Measurements from ENCODE around the gene MEGF10.

Gene MEGF10

DNA sequence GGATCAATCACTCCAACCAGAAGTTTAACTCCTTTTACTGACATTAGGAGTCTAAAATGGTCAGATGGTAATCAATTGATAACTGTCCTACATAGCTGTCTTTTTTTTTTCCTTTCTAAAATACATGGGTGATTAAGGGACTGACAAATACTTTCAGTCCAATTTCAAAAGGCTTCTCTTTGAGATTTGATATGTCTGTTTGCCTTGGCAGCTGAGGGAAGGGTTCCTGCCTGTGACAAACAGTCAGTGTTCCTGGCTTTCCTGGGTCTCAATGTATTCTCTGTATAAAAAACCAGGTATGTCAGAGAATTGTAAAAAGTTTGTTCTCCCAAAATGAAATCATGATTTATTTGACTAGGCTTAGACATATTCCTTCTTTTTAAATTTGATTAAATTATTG, 84.5 kb downstream of the MEGF10 start:
- DNase-seq, result no peak

DNA sequence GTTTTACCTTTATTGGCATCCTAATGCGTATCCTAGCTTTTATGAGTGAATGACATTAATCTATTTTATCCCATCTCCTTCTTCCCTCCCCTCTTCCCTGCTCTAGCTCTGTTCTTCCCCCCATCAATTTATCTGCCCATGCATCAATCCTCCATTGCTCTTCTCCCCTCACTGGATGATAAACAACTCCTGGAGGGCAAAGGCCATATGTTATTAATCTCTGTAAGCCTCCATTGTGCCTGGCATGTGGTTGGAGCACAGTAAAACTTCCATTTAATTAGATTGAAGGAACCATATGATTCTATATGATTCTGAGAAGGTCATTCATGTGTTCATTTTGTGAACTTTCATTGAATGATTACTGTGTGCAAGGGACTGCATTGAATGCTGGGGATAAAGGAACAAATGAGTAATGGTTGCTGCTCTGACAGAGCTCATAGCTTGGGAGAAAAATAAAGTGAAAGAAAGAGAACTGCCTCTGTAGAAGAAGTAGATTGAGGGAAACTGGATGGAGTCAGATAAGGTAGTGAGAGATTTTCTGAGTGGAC, 85.0 kb downstream of the MEGF10 start:
- DNase-seq, result no peak

DNA sequence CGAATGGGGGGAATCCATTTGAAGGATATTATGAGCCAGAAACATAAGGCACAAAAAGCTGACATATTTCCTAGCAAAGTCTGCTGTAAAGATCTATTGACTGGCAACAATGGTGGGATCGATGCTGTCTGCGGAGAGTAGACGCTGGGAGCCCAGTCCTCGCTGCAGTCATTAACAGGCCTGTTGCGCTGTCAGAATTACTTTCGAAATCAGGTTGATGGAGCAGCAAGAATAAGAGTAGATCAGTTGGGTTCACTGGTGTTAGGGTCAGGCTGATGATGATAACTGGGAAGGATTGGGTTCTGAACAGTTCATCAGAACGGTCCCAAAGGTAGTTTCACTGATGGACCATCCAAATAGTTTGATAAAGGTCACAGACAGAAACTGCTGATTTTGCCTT, 87.1 kb downstream of the MEGF10 start:
- no peak for DNase-seq

DNA sequence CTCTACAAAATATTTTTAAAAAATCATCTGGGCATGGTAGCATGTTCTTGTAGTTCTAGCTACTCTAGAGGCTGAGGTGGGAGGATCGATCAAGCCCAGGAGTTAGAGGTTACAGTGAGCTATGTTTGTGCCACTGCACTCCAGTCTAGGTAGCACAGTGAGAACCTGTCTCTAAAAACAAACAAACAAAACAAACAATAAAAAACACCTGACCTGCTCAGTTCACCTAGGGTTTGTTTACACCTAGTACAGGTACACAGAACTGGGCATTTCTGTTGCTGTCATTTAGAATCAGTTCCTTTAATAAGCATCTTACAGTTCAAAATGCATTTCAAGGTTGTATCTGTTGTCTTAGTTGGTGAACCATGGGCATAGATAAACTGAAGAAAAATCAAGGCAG, 95.3 kb downstream of the MEGF10 start:
- no peak for DNase-seq

DNA sequence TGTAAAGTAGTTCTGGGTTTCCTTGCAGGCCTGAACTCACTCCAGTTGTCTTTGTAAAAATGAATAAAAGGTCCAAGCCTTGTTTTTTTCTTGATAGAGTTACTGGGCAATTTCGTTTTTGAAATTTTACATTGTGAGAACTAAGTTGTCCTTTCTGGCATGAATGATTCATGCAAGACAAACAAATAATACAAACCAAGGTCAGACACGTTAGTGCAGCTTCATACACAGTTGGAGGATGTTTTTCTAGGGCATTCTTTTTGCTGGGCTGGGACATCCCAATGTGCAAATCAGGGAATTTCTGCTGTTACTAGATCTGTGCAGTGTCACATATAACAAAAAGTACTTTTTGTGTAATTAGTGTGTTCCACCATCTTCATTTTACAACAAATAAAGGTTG, 96.0 kb downstream of the MEGF10 start:
- no peak for DNase-seq

DNA sequence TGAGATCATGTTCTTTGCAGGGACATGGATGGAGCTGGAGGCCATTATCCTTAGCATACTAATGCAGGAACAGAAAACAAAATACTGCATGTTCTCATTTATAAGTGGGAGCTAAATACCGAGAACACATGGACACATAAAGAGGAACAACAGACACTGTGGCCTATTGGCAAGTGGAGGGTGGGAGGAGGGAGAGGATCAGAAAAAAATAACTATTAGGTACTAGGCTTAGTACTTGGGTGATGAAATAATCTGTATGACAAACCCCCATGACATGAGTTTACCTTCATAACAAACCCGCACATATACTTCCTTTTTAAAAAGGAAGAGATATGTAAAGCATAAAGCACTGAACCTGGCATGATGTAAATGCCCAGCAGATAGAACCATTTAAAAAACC, 99.0 kb downstream of the MEGF10 start:
- DNase-seq, result no peak

DNA sequence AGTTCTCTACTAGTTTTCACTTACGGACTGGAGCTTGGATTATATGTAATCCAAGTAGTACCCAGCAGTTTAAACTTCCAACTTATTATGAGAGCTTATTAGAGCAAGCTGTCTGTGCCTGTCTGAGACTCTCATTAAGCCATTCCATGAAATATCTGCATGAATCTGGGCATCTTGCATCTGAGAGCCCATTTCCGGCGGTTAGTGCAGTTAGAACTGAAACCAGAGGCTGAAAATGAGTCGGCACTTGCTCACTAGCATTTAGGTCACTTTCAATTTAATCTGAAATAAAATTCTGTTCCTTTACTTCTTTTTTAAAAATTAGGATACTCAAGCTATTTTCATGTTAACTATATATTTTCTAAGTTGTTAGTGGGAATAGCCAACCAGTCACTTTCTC, 102.2 kb downstream of the MEGF10 start:
- no peak for DNase-seq

DNA sequence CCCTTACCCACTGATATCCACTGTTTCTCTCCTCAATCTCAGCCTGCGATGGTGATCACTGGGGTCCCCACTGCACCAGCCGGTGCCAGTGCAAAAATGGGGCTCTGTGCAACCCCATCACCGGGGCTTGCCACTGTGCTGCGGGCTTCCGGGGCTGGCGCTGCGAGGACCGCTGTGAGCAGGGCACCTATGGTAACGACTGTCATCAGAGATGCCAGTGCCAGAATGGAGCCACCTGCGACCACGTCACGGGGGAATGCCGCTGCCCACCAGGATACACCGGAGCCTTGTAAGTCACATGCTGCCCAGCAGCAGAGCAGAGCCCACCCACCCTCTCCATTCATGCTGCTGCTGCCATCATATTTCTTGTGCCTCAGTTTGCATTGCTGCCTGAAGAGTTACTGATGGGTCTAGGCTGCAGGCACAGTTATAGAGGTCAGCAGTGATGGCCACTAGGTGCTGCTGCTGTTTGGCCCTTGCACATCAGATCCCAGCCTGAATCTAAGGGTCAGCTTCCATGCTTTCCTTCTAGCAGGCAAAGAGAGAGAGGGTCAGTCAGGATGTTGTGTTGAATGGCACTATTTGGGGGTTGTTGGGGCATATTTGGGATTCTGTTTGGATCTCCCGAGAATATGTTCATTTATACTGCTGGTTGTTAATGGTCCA, 106.0 kb downstream of the MEGF10 start:
- DNase-seq, result no peak

DNA sequence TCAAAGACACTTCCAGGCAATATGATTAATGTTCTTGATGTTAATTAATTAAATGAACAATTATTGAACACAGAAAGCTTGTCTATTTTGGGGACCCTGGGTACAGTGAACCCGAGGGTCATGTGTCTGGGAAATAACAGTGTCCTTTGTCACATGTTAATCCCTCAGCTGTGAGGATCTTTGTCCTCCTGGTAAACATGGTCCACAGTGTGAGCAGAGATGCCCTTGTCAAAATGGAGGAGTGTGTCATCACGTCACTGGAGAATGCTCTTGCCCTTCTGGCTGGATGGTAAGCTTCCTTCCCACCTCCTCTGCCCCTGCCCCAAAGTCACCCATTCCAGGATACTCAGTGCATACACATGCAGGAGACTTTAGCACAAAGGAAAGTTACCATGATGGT, 107.9 kb downstream of the MEGF10 start:
- DNase-seq, result no peak

DNA sequence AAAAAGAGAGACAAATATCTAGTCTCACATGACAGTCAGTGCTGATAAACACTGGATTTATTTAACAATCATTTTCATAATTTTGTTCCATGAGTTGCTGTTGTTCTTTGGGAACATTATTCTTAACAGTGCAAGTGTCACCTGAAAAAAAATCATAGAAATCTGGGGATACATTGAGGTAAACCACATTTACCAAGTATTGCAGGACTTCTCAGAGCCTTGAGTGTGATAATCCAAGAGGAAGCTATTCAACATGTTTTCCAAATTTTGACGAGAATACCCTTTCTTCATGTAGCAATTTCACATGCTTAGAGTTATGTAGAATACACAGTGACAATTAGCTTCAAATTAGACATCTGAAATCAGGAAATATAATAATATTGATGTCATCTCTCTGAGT, 108.5 kb downstream of the MEGF10 start:
- no peak for DNase-seq

DNA sequence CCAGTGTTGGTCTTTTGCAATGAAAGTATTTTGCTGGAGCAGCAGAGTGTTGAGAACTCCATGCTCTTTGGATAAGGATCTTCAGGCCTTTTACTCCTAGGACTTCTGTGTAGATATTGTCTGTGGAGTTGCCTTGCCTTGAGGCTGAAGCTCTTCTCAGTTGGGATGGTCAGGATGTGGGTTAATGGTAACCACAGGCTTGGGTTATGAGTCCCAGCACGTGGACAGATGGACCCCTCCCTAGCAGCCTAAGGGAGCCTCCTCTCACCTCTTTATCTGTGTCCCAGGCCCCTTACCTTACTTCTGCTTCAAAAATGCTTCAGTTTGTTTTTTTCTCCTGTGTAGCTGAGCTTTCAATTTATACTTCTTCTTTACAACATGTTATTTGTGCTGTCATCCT, 109.9 kb downstream of the MEGF10 start:
- DNase-seq, result peak; percentile 36

DNA sequence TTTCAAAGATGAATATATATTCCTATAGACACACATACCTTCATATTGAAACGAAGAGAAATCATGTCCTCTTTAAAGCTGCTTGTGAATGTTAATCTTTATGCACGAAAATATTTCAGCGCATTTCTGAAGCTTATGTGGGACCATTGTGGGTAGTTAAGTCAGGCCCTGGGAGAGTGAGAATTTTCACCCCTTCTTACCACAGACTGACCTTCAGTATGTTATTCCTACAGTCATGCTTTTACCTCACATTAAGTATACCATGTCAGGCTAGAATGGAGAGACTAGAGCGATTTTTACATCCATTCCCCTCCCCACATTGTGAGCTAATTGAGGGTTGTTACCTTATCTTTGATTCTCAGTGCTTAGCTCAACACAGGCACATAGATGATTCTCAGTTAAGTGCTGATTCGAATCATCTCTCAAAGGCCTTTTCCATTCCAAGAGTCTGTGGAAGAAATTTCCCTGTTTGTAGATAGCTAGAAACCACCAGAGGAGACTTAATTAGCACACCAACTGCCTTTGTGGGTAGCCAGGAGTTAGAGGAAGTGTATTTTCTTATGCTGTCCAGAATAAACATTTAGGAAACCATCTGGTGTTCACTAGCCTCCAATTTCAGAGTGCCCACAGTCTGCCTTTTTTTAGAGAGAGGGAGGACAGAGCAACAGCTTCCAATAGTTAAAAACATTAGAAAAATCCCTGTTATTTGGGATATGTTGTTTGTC, 110.5 kb downstream of the MEGF10 start:
- peak; percentile 18 for DNase-seq

DNA sequence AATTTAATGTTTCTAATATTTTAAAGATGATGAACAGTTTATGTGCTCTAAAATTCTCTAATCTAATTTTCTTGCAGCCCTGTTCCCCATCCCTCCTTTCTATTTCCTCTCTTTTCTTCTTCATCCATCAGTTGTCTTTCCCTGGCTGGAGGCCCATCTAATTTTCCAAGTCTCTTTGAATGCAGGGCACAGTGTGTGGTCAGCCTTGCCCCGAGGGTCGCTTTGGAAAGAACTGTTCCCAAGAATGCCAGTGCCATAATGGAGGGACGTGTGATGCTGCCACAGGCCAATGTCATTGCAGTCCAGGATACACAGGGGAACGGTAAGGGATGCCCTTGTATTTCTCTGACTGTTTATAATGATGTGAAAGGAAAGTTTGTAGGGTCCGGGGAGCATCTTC, 111.8 kb downstream of the MEGF10 start:
- DNase-seq, result no peak

DNA sequence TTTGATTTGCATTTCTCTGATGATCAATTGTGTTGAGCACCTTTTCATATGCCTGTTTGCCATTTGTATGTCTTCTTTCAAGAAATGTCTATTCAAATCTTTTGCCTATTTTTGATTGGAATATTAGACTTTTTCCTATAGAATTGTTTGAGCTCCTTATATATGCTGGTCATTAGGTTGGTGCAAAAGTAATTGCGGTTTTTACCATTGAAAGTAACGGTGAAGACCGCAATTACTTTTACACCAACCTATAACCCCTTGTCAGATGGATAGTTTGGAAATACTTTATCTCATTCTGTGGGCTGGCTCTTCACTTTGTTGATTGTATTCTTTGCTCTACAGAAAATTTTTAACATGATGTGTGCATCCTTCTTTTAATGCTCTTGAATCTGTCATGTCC, 113.6 kb downstream of the MEGF10 start:
- DNase-seq, result no peak

DNA sequence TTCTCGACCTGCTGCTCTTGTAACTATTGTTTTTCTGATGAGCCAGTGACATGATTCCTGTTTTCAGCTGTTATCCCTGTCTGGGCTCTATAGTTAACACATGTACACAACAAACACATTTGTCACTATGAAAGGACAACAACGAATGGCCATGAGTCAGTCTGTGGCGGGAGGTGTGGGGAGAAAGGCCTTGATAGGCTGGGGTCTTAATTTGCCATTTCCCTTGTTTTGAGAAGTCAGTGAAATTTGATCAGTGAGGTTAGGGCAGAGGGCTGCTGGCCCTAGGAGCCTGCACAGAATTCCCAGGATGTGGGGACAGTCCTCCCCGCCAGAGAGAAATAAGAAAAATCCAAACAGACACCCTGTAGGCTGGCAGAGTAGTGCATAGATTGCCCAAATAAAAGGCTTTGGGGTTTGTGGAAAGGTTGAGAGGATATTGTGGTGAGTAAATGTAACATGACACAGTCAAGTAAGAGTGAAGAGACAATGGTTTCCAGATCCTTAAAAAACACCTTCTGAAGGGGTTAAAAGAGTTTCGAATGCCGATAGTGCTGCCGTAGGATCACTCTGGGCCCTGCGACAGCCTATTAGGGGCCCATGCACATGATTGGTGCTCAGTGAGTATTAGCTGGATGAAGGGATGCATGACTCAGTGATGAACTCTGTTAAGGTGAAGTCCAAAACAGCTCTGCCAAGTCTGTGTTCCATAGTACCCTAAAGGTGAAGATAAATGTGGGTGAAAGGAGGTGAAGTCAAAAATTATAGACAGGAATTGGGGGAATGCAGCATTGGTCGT, 115.9 kb downstream of the MEGF10 start:
- DNase-seq, result no peak

DNA sequence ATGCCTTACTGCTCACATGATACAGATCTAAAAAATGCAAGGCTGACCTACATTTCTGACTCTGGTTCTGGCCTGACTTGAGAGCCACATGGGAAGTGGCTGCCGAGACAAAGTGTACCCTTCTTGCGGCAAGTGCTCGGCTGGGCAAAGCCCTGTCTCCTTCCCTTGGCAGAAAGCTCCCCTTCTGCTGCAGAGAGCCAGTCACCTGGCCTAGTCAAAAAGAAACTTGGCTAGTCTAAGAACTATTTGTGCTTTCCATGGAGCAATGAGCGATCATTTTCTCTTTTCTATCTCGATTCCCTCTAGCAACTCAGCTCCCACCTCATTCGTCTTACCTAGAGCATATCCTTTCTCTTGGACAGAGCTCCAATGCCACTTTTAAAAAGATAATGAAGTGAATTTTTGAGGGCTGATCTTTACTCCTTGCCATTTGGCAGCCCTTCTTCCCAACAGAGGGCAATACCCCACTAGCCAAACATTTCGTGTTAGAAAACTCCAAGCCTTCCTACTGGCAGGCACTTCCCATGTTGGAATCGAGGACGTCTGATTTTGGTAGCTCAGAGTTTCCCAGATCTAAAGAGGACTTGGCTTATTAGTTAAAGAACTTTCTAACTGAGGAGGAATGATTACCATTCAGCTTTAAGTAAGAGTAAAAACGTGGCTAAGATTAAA, 118.8 kb downstream of the MEGF10 start:
- DNase-seq, result no peak

DNA sequence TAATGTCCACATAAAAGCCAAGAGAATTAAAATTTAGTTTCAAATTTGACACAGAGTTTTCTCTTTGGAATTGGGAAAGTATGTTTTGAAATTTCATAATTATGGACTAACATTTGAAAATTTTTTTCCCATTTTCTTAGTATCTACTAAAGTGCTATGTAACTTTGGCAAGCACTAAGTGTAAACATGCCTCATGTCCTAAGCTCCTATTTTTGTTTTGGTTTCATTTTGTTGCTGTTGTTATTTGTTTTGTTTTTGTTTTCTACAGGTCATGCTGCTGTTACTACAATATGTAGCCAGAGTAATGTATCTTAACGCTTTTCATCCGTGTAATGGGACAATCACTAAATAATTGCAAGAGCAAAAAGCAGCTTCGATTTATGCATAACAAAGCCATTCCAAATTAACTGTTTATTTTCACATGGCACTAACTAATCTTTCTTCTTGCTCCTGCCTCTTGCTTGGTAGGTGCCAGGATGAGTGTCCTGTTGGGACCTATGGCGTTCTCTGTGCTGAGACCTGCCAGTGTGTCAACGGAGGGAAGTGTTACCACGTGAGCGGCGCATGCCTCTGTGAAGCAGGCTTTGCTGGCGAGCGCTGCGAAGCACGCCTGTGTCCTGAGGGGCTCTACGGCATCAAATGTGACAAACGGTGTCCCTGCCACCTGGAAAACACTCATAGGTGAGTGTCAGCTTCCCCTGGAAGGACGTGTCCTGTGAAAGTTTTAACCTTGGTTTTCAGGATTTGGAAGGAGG, 119.5 kb downstream of the MEGF10 start:
- no peak for DNase-seq

DNA sequence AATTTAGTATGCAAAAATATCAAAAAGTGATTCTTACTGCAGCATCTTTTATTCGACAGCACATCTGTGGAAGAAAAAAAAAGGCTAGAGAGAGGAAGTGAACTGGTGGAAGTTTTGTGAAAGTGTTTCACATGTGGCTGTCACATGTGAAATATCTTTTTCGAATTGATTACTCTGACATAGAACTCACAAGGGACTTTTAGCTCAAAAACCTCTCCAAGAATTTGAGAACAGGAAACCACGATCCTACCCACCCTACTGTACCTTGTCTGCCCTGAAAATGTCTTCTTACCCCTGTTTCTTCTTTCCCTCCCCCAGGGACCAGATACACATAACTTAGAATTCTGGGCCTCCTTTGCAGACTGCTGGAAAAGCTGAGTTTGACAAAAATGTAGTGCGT, 120.4 kb downstream of the MEGF10 start:
- DNase-seq, result no peak

DNA sequence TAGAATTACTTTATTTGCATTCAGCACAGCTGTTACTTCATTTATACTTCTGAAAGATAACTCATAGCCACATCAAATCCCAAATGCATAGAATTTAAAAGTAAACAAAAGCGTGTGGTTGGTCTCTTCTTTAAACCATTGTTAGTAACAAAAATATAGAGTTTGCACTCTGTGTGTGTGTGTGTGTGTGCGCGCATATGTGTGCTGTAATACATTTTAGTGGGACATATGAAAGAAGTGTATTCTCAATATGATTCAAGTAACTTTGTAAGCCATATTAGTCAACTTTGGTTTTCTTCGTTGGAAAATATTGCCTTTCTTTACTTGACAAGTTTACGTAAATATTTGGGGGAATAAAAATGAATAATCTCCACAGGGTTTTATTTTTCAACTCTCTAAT, 120.8 kb downstream of the MEGF10 start:
- no peak for DNase-seq

DNA sequence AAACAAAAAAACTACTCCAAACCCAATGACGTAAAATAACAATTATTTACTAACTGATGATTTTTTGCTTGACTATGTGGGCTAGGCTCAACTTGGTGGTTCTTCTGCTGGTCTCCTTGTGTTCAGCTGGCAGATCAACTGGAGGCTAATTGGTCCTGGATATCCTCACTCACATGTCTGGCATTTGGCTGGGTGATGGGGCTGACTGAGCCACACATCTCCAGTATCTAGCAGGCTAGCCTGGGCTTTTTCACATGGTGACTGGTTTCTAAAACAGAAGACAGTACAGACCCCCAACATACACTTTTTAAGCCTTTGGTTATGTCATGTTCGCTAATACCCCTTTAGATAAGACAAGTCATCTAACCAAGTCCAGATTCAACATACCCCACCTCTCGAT, 122.1 kb downstream of the MEGF10 start:
- DNase-seq, result no peak

DNA sequence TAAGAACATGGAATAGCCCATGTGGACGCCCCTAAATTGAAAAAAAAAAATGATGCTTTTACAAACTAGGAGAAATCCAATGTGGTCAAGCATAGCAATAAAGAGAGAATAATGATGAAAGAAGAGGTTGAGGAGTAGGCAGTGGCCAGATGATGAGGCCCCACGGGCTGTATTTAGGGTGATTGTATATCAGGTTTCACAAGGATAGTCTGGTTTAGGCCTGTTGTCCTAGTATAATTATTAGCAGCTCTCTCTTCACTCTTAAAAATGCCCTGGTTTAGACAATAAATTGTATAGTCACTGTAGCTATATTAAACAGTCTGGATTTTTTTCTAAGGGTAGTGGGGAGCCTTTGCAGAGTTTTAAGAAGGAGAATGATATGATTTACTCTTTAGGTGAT, 124.4 kb downstream of the MEGF10 start:
- no peak for DNase-seq

DNA sequence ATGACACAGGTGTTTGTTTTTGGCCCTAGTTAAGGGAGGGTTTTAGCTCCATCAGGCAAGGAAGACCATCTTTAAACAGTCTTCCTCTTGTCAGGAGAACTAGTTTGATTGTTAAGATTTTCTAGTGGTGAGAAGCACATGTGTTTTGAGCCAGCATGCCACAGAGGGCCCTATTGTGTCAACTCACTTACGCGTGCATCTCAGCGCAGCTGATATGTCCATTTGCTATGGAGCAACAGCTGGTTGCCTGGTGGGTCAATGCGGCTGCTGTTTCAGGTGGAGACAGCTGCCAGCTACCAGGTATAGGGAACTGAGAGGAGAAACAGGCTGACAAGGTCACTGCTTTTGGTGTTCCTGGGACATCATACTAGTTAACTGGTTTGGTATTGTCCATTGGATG, 126.3 kb downstream of the MEGF10 start:
- DNase-seq, result no peak

DNA sequence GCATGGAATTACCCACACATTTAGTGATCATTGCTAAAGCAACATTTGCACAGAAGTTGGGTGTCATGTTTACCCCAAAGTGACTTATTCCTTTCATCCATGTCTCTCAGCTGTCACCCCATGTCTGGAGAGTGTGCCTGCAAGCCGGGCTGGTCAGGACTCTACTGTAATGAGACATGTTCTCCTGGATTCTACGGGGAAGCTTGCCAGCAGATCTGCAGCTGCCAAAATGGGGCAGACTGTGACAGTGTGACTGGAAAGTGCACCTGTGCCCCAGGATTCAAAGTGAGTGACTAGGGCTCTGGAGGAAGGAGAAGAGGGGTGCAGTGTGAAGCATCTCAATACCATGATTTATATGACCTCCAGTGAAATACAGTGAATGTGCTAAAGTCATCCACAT, 126.9 kb downstream of the MEGF10 start:
- no peak for DNase-seq
